Effector CD4-positive, alpha-beta T cell (primary cell): ENCODE data around the gene LMNTD1.

Source experiments
- DNase-seq: peaks from one replicate; pipeline ENCODE4 v3.0.0-alpha.2; 2020

Gene LMNTD1

DNA sequence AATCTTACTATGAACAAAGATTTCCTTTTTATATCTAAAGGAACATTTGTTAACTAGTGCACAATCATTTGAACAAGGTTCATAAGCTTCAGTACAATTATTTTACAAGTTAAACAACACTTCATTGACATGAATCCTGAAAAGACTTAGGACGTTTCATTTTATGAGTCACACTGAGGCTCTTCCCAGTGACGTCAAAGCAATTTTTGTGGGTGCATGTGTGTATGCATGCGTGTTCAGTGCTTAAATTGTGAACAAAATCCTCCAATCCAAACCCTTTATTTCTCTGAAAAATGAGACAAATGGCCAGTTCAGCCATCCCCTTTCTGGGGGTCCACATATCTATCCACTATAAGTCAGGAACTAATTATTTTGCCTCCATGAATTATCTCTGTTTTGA lies 2.9 kb downstream of the LMNTD1 start:
- DNase-seq = no peak

GRCh38 chr12:25549120-25549519 lies 4.0 kb downstream of the LMNTD1 start:
- no peak for DNase-seq

DNA sequence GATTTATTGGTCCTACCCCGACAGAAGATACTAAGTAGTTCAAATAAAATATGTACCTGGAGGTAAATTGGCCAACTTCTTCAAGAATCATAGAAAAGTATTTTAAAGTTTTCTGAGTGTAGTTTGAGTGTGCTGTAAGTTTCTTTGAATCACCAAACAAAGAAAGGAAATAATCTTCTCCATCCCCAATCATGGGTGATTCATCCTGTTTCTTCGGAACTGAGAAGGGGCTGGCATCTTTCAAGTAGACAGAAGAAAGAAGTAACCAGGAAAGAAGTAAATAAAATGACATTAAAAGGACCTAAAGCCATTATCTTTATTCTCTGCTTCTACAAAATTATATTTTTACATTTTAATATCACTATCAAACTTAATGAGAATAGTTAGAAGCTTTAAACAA lies 6.8 kb downstream of the LMNTD1 start:
- no peak for DNase-seq

GRCh38 chr12:25533150-25533549 lies 19.9 kb downstream of the LMNTD1 start:
- DNase-seq = no peak

- no peak for DNase-seq
Measured at GRCh38 chr12:25531502-25532052, 21.5 kb downstream of the LMNTD1 start.

DNA sequence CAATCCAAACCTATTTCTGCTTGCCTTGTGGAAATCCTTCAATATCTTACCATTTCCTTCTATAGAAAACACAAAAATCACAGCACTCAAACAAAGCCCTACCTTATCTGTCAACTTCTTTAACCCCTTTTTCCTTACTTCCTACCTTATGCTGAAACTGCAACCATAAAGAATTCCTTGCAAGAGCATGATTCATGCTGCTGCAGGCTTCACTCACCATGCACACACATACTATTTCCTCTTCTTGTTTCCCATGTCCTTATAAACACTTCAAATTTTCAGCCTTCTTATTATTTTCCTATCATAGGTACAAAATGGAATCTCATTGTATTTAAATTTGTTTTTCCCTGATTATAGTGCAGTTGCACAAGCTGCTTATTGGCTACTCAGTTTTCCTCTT lies 23.3 kb downstream of the LMNTD1 start:
- no peak for DNase-seq

DNA sequence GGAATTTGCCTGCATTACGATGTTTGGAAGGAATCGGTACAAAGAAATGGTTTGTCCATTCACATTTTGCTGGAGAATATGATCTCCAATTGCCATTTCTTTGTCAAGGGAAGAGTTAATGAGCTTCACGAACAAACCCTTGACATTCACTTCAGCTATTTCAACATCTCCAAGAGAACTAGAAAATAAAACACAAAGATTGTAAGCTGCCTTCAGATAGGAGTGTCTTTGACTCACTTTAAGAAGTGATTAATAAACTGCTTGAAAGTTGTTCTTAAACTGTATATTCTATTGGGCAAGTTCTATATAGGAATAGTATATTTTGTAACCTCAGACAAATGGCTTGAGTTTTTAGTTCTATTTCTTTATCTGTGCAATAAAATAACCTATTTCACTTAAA lies 26.3 kb downstream of the LMNTD1 start:
- no peak for DNase-seq

GRCh38 chr12:25524366-25524765 lies 28.7 kb downstream of the LMNTD1 start:
- DNase-seq = no peak

- DNase-seq = no peak
Measured at GRCh38 chr12:25521625-25522256, 31.3 kb downstream of the LMNTD1 start.

GRCh38 chr12:25518512-25518911 lies 34.6 kb downstream of the LMNTD1 start:
- DNase-seq = no peak

DNA sequence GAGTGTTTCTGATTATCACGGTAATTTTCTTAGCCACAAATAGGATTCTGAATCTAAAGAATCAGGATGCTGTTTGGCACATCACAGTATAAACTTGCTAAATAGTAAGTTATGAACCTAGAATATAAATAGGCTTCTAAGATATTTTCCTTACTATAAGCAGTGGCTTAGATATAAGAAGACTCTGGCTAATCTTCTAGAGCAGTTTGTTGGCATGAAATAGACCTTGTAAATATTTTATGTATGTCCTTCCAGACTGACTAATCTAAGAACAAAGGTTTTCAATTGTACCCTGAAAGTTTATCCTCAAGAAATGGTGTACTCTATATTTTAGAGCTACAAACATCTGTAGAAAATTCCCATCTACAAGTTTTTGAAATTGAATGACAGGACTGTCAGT lies 48.3 kb downstream of the LMNTD1 start:
- no peak for DNase-seq

DNA sequence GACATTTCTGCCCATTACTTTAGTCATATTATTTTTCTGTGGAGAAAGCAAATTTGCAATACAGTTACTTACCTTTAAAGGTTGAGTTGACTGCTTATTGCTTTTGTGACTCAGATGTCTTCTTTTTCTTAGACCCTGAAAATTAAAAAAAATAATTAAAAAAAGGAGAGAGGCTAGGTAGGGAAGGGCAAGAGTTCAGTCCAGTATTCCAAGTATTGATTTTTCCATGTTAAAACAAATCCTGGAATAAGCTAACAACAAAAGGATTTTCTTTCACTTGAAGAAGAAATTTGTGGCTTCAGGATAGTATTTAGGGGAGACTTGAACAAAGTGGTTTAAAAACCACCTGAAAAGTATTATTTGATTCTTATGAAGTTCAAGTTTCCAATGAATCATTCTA lies 49.4 kb downstream of the LMNTD1 start:
- DNase-seq = no peak

- no peak for DNase-seq
Measured at GRCh38 chr12:25502596-25502995, 50.5 kb downstream of the LMNTD1 start.

- DNase-seq = no peak
Measured at GRCh38 chr12:25502118-25502517, 51.0 kb downstream of the LMNTD1 start.

DNA sequence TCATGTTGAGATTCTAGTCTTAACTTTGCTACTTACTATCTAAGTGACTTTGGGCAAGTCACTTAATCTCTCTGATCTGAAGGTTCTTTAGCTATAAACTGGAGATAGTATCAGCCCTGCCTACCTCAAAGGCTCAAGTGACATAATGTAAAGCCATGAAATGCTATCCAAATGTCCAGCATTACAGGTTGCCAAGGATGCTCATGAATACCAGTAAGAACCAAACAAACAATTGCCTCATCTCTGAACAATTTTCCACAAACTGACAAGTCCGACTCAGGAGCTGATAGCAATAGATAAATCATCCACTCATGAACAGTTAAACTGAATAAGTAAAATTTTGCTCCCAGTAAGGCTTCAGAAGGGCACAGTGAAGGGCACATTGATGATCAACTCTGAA lies 51.5 kb downstream of the LMNTD1 start:
- no peak for DNase-seq

- DNase-seq = no peak
Measured at GRCh38 chr12:25500651-25501050, 52.4 kb downstream of the LMNTD1 start.

GRCh38 chr12:25497021-25497420 lies 56.1 kb downstream of the LMNTD1 start:
- no peak for DNase-seq

- DNase-seq = no peak
Measured at GRCh38 chr12:25496098-25496587, 56.9 kb downstream of the LMNTD1 start.

- no peak for DNase-seq
Measured at GRCh38 chr12:25495331-25496097, 57.6 kb downstream of the LMNTD1 start.

DNA sequence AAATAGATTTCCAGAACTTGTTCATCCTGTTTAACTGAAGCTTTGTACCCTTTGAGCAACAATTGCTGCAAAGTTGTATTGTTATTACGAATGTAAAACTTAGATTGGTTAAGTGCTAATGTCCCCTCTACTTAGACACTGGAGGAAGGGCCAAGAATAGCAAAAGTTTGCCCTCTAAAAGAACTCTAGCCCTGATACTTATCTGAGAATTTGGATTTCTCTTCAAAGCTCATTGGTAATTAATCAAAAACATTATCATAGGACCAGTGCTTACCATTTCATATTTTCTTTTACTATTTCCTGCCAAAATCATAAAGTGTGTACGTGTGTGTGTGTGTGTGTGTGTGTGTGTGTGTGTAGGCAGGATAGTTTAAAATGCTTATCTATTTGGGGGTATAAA lies 58.2 kb downstream of the LMNTD1 start:
- no peak for DNase-seq

- DNase-seq = no peak
Measured at GRCh38 chr12:25493682-25494081, 59.4 kb downstream of the LMNTD1 start.

DNA sequence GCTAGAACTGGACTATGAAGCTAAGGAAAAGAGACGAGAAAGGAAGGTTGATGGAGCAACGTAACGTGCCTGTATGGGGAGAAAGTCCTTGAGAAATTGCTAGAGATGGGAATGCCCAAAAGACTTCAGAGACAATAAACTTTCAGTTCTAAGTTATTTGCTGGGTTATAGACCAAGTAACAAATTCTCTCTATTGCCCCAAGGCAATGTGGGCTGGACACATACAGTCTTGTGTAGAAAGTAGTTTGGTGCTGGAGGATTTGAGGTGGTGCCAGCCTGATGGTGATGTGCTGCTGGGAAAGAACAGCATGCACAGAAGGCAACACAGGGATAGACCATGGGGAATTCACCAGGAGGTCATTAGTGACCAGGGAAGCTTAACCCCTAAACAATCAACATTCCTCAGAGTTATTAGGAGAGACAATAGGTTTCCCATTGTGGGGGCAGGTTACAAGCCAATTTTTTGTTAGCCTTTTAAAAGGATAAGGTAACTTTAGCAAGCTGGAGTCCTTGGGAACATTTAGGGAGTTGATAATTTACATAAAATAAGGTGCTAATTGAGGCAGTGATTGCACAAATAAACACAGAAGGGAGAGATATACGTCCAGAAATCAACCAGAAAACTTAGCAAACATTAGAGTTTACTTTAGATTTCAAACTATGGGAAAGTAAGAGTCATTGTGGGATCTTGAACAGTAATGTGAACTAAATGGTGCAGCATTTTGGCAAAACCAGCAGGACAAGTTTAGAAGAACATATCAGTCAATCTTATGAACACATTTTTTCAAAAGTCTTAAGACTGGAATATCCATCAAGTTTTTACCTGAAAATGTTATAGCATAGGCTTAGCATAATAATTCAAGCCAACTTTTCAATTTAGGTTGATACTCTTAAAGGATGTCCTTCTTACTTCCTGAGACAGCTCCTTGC lies 61.4 kb downstream of the LMNTD1 start:
- no peak for DNase-seq
